ENCODE results near the gene GNA15. TPM values are rescaled to one million over a fixed set of nuclear protein-coding genes. Genes with fewer than 3 reads are reported as not detected.

The GNA15 gene
- total RNA-seq, 1 donor from 2014 or later: 0.13 TPM

DNA sequence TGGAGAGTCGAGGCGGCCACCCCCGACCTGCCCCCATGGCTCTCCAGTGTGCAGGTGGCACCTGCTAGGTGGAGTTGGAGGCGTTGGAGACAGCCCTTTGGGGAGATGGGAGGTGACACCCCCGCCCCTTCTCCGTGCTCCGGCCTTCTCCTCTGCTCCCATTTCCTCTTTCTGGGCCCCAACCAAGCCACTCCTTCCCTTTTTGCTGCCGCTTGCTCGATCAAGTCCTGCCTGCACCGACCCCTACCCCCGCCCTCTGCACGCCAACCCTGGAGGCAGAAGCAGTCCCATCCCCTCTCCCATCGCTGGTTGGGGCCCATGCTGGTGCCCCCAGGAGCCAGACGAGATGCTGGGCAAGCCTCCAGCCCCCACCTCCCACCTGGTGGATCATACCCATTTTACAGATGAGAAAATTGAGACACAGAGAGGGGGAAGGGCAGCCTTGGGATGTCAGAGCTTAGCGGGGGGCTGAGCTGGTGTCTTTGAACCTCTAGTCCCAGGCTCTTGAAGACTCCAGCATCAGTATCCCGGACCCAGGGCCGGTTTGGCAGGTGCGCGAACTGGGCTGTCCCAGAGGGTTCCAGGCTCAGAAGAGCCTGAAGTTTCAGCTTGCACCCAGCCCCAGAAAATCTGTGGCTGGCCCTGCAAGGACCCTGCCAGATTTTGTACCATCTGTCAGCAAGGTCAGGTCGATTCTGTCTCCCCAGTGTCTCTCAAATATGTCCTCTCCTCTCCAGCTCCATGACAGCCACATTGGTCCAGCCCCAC lies 10.3 kb downstream of the GNA15 start:
- H3K4me3 Mint-ChIP-seq: no peak overlapping the region
- H3K27ac Mint-ChIP-seq: no peak overlapping the region
- no peaks in the 10 kb centered on the region for H3K36me3 Mint-ChIP-seq
- no peaks in the 10 kb centered on the region for H3K4me1 Mint-ChIP-seq
- H3K27me3 Mint-ChIP-seq (ENCODE audit: low read depth): peaks cover 20% of the 10 kb centered on the region
- DNase-seq (ENCODE audit: low spot score in 2 of 2, unreplicated experiment in 2 of 2): no peak
- TF ChIP-seq, protein P1, sequence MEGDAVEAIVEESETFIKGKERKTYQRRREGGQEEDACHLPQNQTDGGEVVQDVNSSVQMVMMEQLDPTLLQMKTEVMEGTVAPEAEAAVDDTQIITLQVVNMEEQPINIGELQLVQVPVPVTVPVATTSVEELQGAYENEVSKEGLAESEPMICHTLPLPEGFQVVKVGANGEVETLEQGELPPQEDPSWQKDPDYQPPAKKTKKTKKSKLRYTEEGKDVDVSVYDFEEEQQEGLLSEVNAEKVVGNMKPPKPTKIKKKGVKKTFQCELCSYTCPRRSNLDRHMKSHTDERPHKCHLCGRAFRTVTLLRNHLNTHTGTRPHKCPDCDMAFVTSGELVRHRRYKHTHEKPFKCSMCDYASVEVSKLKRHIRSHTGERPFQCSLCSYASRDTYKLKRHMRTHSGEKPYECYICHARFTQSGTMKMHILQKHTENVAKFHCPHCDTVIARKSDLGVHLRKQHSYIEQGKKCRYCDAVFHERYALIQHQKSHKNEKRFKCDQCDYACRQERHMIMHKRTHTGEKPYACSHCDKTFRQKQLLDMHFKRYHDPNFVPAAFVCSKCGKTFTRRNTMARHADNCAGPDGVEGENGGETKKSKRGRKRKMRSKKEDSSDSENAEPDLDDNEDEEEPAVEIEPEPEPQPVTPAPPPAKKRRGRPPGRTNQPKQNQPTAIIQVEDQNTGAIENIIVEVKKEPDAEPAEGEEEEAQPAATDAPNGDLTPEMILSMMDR (IDR thresholded peaks at IDR 0.05; ENCODE audit: unreplicated experiment): no peak
- no peaks in the 10 kb centered on the region for H3K9me3 Mint-ChIP-seq

DNA sequence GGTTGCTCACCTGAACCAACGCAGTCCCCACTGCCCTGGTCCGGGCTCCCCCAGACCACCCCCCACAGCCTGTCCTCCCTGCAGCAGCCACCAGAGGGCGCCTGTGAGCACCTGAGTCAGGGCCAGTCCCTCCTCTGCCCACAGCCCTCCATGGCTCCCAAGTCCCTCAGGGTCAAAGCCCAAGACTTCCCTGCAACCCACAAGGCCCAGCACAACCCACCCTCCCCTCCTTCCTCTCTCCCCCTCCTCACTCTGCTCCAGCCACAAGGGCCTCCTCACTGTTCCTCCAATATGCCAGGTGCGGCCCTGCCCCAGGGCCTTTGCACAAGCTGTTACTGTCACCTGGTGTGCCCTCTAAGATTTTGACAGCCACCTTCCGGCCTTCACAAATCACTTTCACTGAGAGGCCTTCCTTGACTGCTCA lies 10.9 kb downstream of the GNA15 start:
- H3K4me3 Mint-ChIP-seq: no peak overlapping the region
- H3K27ac Mint-ChIP-seq: no peak overlapping the region
- peak in 1 of 2 experiments; percentile 51 for DNase-seq (ENCODE audit: low spot score in 2 of 2, unreplicated experiment in 2 of 2)
- H3K36me3 Mint-ChIP-seq: no peaks in the 10 kb centered on the region
- peaks cover 20% of the 10 kb centered on the region for H3K27me3 Mint-ChIP-seq (ENCODE audit: low read depth)
- no peaks in the 10 kb centered on the region for H3K9me3 Mint-ChIP-seq
- TF ChIP-seq, protein P1 (IDR thresholded peaks at IDR 0.05; ENCODE audit: unreplicated experiment): peak; percentile 56
- H3K4me1 Mint-ChIP-seq: no peaks in the 10 kb centered on the region

DNA sequence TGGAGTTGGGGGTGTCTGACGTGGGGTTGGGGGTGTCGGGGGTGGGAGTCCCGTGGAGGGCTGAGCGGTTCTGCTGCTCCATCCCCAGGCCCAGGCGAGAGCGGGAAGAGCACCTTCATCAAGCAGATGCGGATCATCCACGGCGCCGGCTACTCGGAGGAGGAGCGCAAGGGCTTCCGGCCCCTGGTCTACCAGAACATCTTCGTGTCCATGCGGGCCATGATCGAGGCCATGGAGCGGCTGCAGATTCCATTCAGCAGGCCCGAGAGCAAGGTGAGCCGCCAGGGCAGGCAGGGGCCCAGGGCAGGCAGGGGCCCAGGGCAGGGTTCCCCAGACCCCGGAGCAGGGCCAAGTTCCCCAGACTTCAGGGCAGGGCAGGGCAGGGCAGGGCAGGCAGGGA lies 12.7 kb downstream of the GNA15 start:
- H3K27ac Mint-ChIP-seq: no peak overlapping the region
- TF ChIP-seq, protein P1 (IDR thresholded peaks at IDR 0.05; ENCODE audit: unreplicated experiment): no peak
- no peaks in the 10 kb centered on the region for H3K4me1 Mint-ChIP-seq
- H3K36me3 Mint-ChIP-seq: no peaks in the 10 kb centered on the region
- no peak for DNase-seq (ENCODE audit: low spot score in 2 of 2, unreplicated experiment in 2 of 2)
- peaks cover 18% of the 10 kb centered on the region for H3K27me3 Mint-ChIP-seq (ENCODE audit: low read depth)
- H3K9me3 Mint-ChIP-seq: no peaks in the 10 kb centered on the region
- no peak overlapping the region for H3K4me3 Mint-ChIP-seq

DNA sequence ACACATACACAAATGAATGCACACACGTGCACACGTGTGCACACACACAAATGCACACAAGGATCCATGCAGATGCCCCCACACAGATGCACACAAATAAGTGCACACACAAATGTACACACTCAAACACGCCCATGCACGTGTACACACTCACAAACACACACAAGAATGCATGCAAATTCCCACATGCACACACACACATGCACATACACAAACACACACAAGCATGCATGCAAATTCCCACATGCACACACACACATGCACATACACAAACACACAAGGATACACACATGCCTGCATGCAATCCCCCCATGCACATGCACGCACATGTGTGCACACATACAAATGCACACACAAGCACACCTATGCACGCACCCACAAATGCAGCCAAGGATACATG lies 13.3 kb downstream of the GNA15 start:
- H3K4me3 Mint-ChIP-seq: no peak overlapping the region
- no peaks in the 10 kb centered on the region for H3K36me3 Mint-ChIP-seq
- TF ChIP-seq, protein P1 (IDR thresholded peaks at IDR 0.05; ENCODE audit: unreplicated experiment): no peak
- DNase-seq (ENCODE audit: low spot score in 2 of 2, unreplicated experiment in 2 of 2): no peak
- H3K4me1 Mint-ChIP-seq: no peaks in the 10 kb centered on the region
- peaks cover 18% of the 10 kb centered on the region for H3K27me3 Mint-ChIP-seq (ENCODE audit: low read depth)
- H3K9me3 Mint-ChIP-seq: no peaks in the 10 kb centered on the region
- no peak overlapping the region for H3K27ac Mint-ChIP-seq

DNA sequence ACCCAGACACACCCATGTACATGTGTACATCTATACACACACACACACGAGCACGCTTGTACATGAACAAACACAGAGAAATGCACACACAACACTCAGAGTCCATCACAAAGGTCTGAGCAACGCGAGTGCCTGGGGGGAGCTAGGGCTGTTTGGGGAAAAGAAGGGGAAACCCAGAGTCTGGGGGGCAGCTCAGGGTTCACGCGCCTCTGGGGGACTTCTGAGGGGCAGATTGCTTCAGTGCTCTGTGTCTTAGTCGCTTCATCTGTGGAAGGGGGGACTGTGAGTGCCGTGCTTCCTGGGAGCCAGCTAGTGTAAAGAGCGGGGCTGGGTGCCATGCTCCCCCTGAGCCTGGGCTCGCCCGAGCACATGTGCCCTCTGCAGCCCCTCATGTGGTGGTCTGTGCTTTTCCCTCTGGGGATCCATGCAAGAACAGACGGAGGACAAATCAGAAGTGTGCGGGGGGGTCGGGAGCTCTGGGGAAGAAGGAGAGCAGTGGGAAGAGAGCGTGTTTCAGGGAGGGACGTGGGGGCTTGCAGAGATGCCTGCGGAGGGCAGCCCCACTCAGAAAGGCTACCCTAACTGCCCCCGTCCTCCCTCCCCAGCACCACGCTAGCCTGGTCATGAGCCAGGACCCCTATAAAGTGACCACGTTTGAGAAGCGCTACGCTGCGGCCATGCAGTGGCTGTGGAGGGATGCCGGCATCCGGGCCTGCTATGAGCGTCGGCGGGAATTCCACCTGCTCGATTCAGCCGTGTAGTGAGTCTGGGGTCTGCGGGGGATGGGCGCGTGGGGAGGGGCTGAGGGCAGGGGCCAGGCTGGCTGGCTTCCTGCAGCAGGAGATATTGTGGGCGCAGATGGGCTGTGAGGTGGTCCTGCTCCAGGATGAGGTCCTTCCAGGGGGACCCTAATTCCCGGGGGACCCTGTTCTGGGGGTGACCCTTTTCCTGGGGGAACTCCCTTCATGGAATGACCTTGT lies 14.0 kb downstream of the GNA15 start:
- peaks cover 18% of the 10 kb centered on the region for H3K27me3 Mint-ChIP-seq (ENCODE audit: low read depth)
- TF ChIP-seq, protein P1 (IDR thresholded peaks at IDR 0.05; ENCODE audit: unreplicated experiment): no peak
- no peaks in the 10 kb centered on the region for H3K36me3 Mint-ChIP-seq
- no peaks in the 10 kb centered on the region for H3K9me3 Mint-ChIP-seq
- no peak overlapping the region for H3K27ac Mint-ChIP-seq
- no peak overlapping the region for H3K4me3 Mint-ChIP-seq
- H3K4me1 Mint-ChIP-seq: no peaks in the 10 kb centered on the region
- no peak for DNase-seq (ENCODE audit: low spot score in 2 of 2, unreplicated experiment in 2 of 2)
